AG04450 (cell line): ENCODE data around the gene HGFAC. TPM values are rescaled to one million over a fixed set of nuclear protein-coding genes. Genes with fewer than 3 reads are reported as not detected.

Experiments used
- CTCF ChIA-PET: fragments of 300-600, 350-600 bp; formaldehyde crosslinking; extraction: SDS; loops from one replicate; lab custom pipeline; 2022; ENCODE audit warnings: antibody characterized with exemption, inconsistent platforms; lab: Charles Lee
- POLR2A ChIA-PET: fragments of 350-600 bp; formaldehyde crosslinking; extraction: SDS; loops from one replicate; lab custom pipeline; 2021; ENCODE audit warnings: antibody characterized with exemption, inconsistent platforms; lab: Yijun Ruan, JAX
- DNase-seq: peaks from one replicate; pipeline ENCODE4 v3.0.0-alpha.2; 2011; ENCODE audit warnings: low read depth, low spot score
- H3K27ac ChIP-seq: one replicate; pipeline ENCODE4 v1.5.1; 2012; ENCODE audit warnings: low read depth, low read length, control low read depth
- H3K27me3 ChIP-seq: one replicate; pipeline ENCODE4 v1.6.0; 2012; ENCODE audit warnings: low read length; ENCODE audit not compliant: control insufficient read depth, insufficient read depth
- H3K4me3 ChIP-seq: 2 replicates; pipeline ENCODE4 v1.5.1; 2011; ENCODE audit warnings: mild to moderate bottlenecking, low read depth, low read length, control low read depth
- H3K9me3 ChIP-seq: 2 replicates; pipeline ENCODE4 v1.5.1; 2012; ENCODE audit warnings: low read length; ENCODE audit not compliant: control insufficient read depth, insufficient read depth
- CTCF ChIP-seq: IDR thresholded peaks from 2 replicates; pipeline ENCODE4 v1.5.1; 2011; ENCODE audit warnings: low read depth, low read length, control low read depth, inconsistent platforms
- polyA plus RNA-seq: library from polyadenylated mRNA; depleted of rRNA; stranded (reverse); fragments of >200 nt; gene quantifications from 2 replicates; pipeline ENCODE4 v1.2.3, GENCODE V29; 2011

HGFAC gene
- polyA plus RNA-seq, 1 experiment, result not detected

GRCh38 chr4:3435686-3435956 is 6.1 kb upstream of the HGFAC start:
- POLR2A ChIA-PET, result no interaction called here
- CTCF ChIA-PET, result interaction anchor here (1.8 to 3.0 kb wide), 2 partner anchors 8 to 45 kb away, joined by 5 to 10 read pairs; no protein-coding TSS in a partner anchor
- Histone ChIP-seq H3K27me3 (no peaks in the 10 kb centered on the region), H3K9me3 (no peaks in the 10 kb centered on the region; the same call in 1 of the 2 replicates), H3K27ac (no peak overlapping the region), H3K4me3 (no peak overlapping the region)
- TF ChIP-seq CTCF, result no peak
- no peak for DNase-seq

GRCh38 chr4:3436048-3436797 is 5.5 kb upstream of the HGFAC start:
- TF ChIP-seq CTCF, result no peak
- no peak overlapping the region for H3K27ac ChIP-seq
- no peak overlapping the region for H3K4me3 ChIP-seq
- ChIA-PET CTCF (interaction anchor here (3.0 kb wide), 1 partner anchor 44 kb away, joined by 10 read pairs; no protein-coding TSS in a partner anchor), POLR2A (no interaction called here)
- H3K27me3 ChIP-seq, result no peaks in the 10 kb centered on the region
- no peak for DNase-seq
- H3K9me3 ChIP-seq, result no peaks in the 10 kb centered on the region; the same call in 1 of the 2 replicates

- H3K27ac ChIP-seq, result no peak overlapping the region
- no peak overlapping the region for H3K4me3 ChIP-seq
- TF ChIP-seq CTCF, result no peak
- no peak for DNase-seq
- CTCF ChIA-PET, result interaction anchor here (0.9 to 3.0 kb wide), 2 partner anchors 15 to 43 kb away, joined by 3 to 10 read pairs; no protein-coding TSS in a partner anchor
- POLR2A ChIA-PET, result no interaction called here
- no peaks in the 10 kb centered on the region for H3K27me3 ChIP-seq
- no peaks in the 10 kb centered on the region; the same call in 1 of the 2 replicates for H3K9me3 ChIP-seq
Measured at GRCh38 chr4:3436798-3437581, 4.8 kb upstream of the HGFAC start.

GRCh38 chr4:3437582-3437936 is 4.2 kb upstream of the HGFAC start:
- ChIA-PET CTCF (interaction anchor here (0.9 to 3.0 kb wide), 2 partner anchors 14 to 43 kb away, joined by 3 to 10 read pairs; no protein-coding TSS in a partner anchor), POLR2A (no interaction called here)
- no peak for TF ChIP-seq CTCF
- Histone ChIP-seq H3K4me3 (no peak overlapping the region), H3K27ac (no peak overlapping the region), H3K27me3 (no peaks in the 10 kb centered on the region), H3K9me3 (no peaks in the 10 kb centered on the region; the same call in 1 of the 2 replicates)
- DNase-seq, result no peak
